CD4-positive, alpha-beta T cell treated with Interleukin-21 for 1 hour (primary cell): ENCODE data around the gene ST6GALNAC1.
A peak's percentile ranks its signal among the peaks of the same experiment; 100 is the strongest.

Source experiments
- DNase-seq: peaks from one replicate; pipeline ENCODE4 v3.0.0-alpha.2; 2020

ST6GALNAC1 gene, protein sequence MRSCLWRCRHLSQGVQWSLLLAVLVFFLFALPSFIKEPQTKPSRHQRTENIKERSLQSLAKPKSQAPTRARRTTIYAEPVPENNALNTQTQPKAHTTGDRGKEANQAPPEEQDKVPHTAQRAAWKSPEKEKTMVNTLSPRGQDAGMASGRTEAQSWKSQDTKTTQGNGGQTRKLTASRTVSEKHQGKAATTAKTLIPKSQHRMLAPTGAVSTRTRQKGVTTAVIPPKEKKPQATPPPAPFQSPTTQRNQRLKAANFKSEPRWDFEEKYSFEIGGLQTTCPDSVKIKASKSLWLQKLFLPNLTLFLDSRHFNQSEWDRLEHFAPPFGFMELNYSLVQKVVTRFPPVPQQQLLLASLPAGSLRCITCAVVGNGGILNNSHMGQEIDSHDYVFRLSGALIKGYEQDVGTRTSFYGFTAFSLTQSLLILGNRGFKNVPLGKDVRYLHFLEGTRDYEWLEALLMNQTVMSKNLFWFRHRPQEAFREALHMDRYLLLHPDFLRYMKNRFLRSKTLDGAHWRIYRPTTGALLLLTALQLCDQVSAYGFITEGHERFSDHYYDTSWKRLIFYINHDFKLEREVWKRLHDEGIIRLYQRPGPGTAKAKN

GRCh38 chr17:76643553-76644148 lies at the start of gene ST6GALNAC1:
TSS of gene ST6GALNAC1 (minus strand) at chr17:76643757. CDS start at chr17:76643638, 119 bp downstream.
- peak; percentile 43 for DNase-seq

- DNase-seq = no peak
Observed at GRCh38 chr17:76691379-76692191, 48.0 kb upstream of the ST6GALNAC1 start.

- DNase-seq = no peak
Observed at GRCh38 chr17:76690596-76691280, 47.2 kb upstream of the ST6GALNAC1 start.

DNA sequence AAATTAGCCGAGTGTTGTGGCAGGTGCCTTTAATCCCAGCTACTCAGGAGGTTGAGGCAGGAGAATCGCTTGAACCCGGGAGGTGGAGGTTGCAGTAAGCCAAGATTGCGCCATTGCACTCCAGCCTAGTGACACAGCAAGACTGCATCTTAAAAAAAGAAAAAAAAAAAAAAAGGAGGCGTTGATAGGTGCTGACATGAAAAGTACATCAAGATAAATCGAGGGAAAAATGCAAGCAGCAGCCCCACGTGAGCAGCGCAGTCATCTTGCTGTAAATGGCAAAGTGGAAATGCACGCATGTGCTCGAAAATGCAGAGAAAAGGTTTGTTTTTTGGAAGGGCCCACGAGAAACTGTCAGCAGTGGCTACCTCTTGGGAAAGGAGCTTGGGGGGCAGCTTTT lies 46.3 kb upstream of the ST6GALNAC1 start:
- no peak for DNase-seq

DNA sequence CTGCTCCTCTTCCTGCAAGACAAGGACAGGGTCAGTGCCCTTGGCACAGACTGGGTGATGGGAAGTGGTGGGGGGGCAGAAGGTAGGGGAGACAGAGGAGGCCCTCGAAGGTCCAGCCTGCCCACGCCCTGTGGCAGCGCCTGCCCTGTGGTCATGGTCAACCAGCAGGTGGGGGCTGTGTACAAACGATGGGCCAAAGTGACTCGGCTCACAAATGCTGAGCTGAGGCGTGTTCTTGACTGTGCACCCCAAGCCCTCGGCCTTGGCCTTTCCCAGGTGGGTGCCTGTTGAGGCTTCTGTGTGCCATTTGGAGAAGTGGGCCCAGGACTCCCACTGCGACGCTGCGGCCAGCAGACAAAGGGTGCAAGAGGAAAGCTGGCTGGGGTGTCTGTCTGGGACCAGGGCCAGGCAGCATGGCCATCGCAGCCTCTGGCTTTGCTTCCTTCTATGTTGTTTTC lies 44.6 kb upstream of the ST6GALNAC1 start:
- DNase-seq = no peak

- no peak for DNase-seq
Observed at GRCh38 chr17:76687298-76688164, 44.0 kb upstream of the ST6GALNAC1 start.

DNA sequence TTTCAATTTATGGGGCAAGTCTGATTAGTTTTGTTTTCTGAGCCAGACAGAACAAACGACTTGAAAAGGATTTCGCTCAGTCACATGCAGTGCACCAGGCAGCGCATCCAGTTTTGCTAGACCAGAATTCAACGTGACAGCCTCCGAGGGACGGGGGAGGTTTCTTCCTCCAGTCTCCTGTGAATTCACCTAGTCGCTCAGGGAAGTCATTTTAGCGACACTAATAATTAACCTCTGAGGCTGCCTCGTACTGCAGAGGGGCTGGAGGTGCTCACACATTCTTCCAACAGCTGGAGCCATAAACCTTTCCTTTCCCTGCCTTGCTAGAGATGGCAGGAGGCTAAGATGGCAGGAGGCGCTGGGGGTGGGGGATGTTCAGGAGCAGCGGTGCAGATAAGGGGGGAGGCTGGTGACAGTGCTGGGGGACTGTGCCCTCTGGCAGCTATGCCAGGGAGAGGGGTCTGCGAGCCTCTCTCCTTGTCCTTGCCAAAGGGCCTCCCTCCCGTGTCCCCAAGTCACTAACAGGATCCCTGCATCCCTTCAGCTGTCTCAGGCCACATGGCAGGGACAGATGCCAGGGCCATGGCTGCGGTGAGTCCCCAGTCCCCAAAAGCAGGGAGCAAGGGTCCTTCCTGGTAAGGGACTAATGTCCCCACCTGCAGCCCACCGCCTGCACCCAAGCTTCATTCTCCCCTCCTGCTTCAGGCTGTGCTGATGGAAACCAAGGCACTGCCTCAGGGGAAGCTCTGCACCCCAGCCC lies 43.2 kb upstream of the ST6GALNAC1 start:
- no peak for DNase-seq

DNA sequence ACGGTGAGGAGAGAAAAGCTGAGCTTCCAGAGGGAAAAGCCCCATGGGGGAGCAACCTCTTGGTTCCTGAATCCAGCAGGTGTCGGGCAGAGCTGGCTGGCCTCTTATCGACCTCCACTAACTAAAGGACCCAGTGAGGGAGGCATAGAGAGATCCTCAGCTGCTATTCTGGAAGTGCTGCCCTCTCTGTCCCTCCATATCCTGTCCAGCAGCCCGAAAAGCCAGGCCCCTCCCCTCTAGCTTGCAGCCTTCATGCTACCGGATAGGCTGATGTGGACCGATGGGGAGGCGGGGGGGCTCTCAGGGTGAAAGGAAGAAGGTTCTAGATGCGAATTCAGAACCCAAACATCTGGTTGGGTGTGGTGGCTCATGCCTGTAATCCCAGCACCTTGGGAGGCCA lies 42.3 kb upstream of the ST6GALNAC1 start:
- no peak for DNase-seq

DNA sequence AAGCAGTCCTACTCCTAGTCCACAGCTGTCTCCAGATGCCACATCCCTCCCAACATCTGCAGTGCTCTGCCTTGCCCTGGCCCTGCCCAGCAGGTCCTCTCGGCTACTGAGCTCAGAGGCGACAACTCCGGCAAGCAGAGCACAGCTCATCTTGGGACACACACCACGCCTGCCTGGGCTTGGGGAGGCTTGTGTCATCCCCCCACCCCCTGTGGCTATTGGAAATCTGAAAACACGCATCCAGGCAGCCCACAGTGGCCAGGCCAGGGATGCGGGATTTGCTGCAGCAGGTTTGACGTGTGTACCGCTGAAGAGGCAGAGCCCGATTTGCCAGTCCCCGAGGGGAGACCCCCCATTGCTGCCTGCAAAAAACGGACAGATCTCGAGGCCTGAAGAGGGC lies 41.8 kb upstream of the ST6GALNAC1 start:
- DNase-seq = no peak

GRCh38 chr17:76684756-76685155 lies 41.2 kb upstream of the ST6GALNAC1 start:
- DNase-seq = no peak

DNA sequence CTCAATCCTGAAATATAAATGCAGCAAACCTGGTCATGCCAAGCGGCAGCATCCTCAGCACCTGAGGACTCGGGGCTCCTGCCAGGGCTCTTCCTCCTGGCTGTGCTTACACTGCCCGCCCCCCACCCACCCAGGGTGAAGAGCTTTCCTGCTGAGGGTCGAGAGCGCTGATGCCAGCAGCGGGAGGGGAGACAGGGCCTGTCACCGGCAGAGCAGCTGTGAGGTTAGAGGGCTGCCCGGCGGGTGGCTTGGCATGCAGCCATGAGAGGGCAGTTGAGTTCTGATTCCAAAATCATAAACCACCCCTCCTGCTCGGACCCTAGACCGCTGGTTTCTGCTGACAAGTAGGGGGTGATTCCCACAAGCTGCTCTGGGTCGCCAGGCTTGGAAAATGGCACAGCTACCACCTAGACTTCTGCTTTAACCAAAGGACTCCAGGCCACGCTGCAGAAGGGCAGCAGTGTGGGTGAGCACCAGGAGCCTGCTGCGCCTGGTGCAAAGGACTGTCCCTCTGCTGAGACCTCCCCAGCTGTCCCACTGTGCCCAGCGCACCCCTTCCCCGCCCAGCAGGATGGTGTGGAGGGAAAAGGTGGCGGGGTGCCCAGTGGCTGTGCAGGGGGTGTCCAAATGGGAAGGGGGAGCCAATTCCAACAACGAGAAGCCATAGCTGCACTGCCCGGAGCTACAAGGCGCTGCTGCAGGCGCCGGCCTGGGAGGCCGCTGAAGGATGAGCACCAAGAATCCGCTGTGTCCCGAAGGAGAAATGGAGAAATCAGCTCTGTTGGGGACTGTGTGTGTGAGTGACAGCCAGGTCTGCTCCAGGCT lies 40.6 kb upstream of the ST6GALNAC1 start:
- DNase-seq = no peak

DNA sequence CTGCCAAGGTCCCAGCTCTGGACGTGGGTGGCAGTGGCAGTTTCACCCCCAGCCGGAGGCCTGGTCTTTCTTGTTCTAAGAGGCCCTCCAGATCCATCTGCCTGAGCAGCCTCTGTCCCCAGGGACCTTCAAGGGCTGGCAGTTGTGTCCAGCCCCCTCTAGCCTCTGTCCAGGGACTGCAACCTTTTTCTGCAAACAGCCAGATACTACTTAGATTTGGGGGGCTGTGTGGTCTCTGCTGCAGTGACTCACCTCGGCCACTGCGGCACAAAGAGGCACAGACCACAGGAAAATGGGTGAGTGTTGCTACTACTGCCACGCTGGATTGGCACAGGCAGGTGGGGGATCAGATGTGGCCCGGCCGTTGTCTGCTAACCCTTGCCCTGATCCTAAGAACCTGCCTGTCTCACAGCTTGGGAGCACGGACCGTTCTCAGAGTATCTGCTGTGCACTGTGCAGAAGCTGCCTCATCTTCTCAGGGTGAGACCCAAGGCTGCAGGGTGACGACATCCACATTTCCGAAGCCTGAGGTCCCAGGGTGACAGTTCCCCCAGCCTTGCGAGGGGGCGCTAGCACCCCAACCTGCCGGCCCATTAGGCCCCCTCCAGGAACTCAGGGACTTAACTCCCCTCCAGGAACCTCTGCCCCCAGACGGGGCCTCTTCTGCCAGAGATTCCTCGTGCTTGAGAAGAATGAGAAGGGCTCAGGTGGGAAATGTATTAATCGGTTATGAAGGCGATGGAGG lies 39.6 kb upstream of the ST6GALNAC1 start:
- no peak for DNase-seq

DNA sequence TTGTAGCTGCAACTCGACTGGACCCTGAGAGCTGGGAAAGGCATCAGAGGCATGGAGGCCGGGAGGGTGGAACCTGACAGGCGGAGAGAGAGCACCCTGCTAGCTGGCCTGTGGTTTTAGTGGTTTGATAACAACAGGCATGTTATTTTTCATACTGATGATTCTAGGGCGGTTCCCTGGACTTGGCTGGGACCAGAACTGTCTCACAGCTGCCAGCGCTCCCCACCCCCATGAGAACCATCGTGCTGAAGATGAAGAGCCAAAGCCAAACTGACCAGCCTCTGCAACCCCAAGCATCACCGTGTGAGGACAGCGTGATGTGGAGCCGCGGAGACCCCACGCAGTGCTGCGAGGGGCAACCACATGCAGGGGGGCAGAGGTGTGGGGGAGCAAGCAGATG lies 38.7 kb upstream of the ST6GALNAC1 start:
- peak; percentile 13 for DNase-seq

DNA sequence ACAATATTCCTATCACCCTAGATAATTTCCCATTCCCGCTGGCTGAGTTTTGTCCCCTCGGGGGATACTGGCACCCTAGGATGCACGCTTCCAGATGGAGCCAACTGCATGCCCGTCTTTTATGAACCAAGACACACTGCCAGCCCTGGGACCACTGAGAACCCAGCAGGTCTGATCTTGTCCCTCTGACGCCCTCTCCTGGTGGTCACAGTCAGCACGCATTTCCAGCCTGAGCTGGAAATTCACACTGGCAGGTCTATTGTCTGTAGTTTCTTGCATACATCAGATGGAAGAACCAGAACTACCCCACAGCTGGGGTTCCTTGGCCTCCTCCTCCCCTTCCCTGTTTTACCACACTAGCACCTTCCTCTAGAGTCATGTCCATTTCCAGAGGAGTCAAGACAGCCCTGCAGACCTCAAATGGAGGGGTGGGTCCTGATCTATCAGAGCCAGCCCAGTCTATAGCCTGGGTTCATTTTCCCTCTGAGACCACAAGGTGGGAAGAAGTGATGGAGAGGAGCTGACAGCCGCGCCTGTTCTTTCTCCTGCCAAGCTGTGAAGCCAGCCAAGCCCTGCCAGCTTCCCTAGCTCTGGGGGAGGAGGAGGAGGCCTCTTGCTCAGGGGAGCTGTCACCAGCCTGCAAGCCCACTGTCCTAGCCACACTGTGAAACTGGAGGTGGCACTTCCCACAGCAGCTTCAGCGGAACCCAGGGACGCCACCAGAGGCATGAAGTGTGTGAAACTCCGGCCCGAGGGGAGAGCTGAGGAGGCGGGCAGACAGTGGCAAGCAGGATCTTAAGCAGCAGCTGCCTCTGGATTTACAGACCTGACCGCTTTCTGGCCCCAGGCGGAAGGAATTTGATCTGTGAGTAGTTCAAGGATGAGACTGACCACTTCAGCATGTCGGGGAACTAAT lies 37.9 kb upstream of the ST6GALNAC1 start:
- DNase-seq = peak; percentile 78

DNA sequence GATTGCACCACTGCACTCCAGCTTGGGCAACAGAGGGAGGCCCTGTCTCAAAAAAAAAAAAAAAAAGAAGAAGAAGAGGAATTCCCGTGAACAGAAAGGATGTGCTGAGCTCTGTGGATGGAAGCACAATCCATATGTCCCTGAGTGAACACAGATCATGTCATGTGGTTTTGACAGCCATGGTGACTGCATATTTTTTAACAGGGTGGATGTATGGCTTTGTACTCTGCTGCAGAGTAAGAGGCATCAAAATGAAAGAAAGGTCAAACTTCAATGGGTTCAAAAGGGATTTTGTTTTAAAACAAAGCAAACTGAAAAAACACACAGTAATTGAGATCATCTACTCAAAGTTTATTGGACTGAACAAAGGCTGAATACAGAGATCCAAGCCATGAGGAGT lies 35.7 kb upstream of the ST6GALNAC1 start:
- no peak for DNase-seq

DNA sequence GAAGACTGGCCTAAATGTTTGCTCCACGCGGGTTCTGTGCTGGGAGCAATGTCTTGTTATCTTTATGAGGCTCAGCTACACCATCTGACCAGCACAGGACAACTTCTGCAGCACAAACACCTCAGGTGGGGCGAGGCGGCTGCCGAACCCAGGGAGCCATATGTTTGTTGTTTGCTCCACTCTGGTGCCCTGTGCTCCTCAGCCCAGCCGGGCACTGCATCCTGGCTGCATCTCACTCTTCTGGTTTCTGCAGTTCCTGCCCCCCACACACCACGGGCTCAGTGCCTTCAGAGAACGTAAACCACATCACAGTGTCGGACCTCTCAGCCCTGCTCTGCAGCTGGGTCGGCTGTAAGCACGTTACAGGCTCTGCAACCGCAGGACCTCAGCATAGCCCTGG lies 34.8 kb upstream of the ST6GALNAC1 start:
- peak; percentile 46 for DNase-seq

GRCh38 chr17:76677406-76677805 lies 33.8 kb upstream of the ST6GALNAC1 start:
- no peak for DNase-seq

DNA sequence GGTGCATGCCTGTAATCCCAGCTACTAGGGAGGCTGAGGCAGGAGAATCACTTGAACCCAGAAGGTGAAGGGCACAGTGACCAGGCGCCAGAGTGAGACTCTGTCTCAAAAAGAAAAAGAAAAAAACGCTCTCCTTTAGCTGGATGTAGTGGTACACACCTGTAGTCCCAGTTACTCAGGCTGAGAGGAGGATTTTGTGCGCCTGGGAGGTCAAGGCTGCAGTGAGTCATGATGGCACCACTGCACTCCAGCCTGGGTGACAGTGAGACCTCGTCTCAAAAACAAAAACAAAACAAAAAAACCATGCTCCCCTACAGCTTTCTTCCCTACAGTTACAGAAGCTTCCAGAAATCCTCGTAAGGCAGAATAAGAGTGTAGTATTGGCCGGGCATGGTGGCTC lies 33.1 kb upstream of the ST6GALNAC1 start:
- no peak for DNase-seq
